Measurements from ENCODE around the gene SLC5A6.
A peak's percentile ranks its signal among the peaks of the same experiment; 100 is the strongest.

SLC5A6 gene

DNA sequence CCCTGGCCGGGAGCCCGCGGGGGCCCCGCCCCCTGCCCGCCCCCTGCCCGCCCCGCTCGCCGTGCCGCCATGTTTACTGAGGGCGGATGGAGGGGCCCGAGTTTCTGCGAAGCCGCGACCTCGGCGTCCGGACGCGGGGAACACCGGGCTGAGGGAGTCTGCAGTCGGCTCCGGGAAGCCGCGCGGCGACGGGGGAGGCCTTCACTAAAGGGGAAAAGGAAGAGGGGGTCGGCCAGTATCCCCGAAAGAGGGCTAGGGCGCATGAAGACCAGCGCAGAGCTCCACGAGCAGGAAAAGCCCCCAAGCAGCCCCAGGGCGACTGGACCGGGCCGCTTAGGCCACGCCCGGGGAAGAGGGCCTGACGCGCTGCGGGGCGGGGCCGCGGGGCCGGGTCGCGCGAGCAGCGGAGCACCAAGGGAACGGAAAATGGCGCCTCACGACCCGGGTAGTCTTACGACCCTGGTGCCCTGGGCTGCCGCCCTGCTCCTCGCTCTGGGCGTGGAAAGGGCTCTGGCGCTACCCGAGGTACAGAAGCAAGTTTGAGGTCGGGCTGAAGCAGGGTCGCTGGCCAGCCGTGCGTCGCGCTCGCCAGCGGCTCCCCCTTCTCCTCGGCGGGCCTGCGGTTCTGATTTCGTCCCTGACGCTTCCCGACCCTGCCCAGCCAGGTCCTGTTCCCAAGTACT, at the start of gene SLC5A6, which contains the start of gene ATRAID:
SLC5A6 (minus strand) TSS at position 326 of the 683 bp plus-strand sequence. CDS start 4,618 bp downstream, outside the sequence.
ATRAID (plus strand) TSS at position 99 of the 683 bp plus-strand sequence; CDS start at position 427, 328 bp downstream.
- DNase-seq, result peak; percentile 80

DNA sequence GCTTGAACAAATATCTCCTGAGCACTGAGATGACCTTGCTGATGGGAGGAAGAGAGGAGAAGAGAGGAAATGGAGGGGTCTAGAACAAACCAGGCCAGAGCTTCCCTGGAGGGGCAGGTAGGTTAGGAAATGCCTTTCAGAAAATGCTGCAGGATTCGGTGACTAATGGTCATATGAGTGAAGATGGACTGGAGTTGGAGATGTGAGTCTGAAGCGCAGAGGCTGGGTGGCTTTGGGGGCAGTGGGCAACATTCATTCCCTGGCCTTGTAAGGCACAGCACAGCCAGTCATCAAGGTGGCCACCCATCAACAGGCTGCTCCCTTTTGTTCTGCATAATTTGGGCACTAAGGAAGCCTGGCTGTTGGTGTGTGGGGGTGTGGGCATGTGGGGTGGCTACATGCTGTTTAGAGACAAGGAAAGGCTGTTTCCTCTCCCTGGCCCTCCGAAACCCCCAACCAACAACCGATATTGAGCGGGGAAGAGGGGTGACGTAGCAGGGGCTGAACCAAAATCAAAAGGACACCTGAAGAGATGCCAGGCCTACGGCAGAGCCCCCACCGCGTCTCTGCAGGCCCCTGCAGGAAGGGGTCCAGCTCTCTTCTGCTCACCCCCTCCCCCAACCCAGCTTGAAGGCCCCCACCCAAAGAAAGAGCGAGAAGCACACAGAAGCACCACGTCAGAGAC, 49.3 kb upstream of the SLC5A6 start:
- no peak for DNase-seq

DNA sequence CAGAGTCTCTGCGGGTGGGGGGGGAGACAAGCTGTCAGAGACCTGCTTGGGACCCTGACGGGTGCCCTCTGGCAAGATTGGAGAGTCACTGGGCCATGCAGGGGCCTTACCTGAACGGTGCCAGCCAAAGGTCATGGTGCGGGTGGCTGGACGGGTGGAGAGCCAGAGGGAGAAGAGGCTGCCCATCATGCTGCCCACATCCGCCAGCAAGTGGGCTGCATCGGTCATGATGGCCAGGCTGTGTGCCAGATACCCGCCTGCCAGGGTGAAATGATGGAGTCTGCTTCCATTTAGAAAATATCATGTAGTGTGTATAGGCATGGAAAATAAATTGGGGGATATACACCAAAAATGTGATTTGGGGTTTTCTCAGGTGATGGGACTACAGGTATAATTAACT, 46.0 kb upstream of the SLC5A6 start:
- DNase-seq, result no peak

DNA sequence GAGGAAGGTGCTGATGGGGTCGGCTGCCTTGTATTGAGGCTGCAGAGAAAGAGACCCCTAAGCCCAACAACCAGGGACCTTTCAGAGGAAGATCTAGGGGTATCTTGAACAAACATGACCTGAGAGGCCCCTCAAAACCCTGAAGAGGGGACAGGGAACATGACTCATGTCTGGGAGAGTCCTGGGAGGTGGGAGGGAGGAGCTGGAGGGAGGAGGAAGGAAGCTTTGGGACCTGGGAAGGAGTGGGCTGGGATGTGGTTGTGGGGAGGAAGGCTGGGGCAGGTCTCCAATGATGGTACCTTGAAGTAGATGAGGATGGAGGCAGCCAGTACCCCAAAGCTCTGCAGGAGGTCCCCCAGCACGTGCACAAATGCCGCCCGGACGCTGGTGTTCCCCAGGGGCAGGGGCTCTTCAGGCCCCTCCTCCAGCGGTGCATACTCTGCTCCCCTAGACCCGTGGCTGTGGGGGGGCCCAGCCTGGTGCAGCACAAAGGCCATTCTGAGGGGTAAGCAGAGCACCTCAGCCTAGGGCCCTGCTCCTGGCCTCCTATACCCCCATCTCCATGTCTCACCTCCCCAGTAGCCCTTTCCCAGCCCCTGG, 44.9 kb upstream of the SLC5A6 start:
- no peak for DNase-seq

DNA sequence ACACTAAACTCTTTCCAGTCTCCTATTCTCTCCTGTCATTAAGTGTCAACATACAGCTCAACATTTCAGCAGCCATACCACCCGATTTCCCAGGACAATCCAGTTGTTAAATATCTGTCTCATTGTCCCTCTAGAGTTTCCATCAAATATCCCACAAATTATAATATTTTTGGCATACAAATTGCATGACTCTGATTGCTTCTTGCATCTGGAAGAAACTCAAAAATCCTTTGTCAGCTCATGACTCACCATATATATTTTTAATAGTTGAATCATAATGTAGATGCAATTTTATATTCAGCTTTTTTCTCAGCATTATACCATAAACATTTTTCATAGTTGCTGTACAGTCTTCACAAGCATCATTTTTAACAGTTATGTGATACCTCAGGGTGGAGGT, 43.6 kb upstream of the SLC5A6 start:
- no peak for DNase-seq

DNA sequence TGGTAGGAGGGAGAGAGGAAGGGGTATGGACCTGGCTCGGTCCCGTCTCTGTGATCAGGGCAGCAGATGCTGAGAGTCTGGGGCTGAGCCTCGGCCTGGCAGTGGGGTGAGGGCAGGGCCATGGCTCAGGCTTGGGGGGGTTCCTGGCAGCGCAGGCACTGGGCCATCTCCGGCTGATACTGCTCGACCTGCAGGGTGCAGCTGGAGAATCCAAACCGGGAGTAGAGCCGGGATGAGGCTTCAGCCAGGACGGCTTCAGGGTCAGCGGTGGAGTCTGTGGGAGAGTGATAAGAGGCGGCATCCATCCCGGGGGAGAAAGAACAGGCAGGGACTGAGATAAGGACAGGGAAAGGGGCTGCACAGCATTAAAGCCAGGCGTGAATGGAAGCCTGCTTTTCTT, 43.1 kb upstream of the SLC5A6 start:
- DNase-seq, result no peak

DNA sequence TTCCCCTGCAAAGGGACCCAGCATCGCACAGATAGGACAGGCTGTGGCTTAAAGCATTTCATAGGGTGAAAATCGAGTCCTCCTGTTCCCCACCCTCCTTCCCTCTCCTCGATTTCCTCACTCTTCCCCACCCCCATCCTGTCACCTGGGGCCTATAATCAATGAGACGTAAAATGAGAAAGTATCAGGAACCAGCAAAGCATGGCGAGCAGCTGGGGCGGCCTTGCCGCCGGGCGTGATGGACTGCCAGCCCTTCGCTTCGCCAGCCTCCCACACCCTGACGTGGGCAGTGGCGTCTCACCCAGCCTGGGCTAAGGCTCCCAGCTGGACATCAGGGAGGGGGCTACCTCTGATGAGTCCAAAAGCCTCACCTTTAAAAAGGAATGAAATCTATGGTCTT, 39.7 kb upstream of the SLC5A6 start:
- DNase-seq, result no peak

DNA sequence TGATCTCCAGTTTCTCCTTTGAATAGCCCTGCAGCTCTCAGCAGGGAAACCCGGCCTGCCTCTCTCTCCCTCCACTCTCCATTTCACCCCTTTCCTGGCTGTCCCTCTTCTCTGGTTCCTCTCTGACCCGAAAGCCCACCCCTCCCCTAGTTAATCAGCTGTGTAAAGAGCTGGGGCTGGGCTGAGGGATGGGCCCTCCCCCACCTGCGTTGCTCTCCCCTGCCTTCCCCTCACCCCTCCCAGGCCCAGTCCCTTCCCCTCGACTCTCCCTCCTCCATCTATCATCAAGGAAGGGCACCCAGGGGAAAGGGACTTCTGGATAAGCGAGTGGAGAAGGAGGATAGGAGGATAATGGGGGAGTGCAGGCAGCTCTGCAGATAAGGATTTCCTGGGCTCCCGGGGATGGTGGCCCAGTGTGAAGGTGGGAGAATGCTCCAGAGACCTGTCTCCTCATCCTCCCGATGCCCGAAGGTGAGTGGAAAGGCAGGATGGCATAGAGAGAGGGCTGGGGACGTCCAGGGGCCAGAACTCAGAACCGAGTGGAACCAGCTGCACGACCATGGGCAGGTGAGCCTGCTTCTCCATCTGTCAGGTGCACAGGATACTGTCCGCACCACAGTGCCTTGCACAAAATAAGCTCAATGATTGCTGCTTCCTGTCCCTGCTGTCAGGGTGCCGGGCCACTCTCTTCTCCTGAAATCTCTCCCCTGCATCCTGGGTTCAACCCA, 38.7 kb upstream of the SLC5A6 start:
- DNase-seq, result no peak

DNA sequence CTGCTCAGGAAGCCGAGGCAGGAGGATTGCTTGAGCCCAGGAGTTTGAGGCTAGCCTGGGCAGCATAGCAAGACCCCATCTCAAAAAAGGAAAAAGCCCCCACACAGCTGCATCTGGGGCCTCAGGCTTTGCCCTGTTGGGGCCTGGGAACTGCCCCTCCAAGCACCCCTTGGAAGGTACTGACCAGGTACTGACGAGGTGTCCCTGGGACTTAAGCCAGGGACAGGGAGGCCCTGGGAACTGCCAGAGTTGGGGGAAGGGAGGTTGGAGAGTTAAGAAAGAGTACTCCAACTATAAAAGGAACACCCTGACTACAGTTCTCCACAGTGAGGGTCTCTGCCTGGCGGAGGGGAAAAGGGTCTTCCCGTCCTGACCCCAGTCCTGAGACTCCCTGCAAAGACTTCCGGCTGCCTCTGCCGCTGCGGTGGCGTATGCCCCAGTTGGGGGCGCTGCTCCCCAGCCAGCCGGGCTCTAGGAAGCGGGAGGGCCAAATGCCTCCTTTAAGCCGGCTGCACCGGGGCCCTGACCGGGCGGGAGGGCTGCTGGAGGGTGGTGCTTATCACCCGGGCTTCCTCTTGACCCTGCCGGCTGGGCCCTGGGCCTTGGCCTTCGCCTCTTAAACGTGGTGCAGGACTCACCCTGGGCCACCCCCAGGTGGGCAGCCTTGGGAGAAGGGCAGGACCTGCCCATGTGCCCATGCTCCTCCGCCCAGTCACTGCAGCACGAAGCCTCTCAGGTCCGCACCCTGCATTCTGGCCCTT, 38.0 kb upstream of the SLC5A6 start:
- DNase-seq, result no peak

DNA sequence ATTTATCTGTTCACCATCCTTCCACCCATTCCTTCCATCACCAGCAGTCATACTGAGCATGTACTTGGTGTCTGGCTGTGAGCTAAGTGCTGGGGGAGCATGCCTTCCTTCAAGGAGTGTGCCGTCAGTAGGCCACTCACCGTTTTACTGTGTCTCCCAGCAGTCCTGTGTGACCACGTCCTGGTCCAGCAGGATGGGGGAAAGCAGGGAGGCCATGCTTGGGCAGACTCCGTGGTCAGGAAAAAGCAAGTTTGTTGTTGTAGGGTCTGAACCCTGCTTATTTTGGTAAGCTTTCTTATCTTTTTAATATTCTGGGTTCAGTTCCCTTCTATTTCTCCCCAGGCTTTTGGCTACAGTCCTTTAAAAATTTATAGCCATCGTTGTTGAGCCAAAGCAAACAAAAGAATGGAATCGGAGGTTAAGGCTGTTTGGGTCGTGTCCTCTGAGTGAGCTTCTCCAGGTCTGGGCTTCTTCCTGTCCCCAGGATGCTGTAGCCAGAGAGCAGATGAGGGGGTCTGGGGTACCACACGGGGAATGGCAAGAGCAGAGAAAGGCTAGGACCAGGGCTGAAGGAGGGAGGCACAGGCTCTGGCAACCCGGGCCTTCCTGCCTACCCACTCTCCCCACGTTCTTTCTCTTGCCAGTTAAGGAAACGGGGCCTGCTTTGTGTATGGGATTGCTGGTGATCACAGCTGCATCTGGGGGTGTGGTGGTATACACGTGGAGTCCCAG, 37.3 kb upstream of the SLC5A6 start:
- no peak for DNase-seq

DNA sequence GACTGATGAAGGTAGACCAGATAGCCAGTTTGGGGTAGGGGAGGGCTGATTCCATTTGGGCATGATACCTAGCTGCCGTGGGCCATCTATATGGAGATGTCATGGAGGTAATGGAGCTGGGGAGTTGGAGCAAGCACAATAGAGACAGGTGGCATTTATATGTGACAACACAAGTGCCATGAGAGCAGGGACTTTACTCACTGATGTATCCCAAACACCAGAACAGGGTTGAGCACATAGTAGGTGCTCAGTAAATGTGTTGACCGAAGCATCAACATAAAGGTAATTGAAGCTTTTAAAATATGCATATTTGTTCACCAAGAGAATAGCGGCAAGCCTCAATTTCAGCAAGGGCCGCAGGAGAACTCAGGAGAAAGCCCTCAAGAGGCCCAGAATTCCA, 35.8 kb upstream of the SLC5A6 start:
- DNase-seq, result no peak

DNA sequence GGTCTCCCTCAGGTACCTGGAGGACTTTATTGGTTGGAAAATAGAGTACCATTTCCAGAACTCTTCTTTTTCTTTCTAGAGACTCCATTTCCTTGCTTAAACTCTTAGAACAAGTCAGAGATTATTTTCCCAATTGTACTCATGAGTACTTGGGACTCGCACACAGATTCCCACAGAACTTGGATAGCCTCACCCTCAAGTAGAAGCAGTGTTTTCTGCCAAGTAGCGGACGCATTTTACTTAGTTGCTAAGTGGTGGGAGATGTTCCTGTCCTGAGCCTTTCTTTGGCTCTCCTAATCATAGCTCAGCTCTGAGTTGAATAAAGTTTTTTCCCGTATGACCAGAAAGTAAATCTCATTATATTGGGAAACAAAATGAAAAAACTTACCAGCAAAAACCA, 33.6 kb upstream of the SLC5A6 start:
- DNase-seq, result no peak

DNA sequence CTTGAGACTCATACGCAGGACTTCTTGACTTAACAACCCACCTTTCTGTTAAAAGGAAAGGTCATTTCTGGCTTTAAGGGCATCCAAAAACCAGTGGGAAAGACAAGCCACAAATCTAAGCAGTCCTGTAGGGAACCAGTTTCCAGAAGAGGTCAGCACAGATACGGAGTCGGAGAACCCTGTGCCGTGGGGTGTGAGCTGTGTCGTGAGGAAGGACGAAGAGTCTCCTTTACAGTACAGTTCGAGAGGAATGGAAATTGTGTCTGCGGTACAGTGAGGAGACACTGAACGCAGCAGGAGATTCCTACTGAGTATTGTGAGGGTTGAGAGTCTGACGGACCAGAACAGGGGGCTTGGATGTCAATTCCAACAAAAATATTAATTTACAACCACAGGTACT, 33.0 kb upstream of the SLC5A6 start:
- DNase-seq, result no peak

DNA sequence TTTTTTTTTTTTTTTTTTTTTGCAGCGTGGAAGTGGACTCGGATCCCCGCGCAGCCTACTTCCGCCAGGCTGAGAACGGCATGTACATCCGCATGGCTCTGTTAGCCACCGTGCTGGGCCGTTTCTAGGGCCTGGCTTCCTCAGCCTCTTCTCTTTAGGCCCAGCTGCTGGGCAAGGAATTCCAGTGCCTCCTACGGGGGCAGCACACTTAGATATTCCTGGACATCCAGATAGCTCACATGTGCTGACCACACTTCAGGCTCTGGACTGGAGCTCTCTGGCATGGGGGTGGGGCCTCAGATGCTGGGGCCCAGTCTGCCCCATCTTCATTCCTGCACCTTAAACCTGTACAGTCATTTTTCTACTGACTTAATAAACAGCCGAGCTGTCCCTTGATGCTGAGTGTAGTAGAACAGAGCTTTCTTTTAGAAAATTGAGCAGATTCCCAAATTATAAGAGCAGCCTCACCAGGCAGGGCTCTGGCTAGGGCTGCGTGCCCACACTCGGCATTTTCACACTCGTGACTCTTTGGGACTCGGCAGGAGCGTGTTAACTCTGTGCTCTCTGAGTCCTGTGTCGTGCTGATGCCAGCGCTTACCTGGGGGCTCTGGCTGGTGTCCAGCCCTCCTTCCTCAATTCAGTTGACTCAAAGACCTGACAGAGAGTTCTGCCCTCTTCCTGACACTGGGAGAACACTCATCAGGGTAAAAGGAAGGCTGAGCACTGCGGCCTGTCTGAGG, 31.5 kb upstream of the SLC5A6 start:
- DNase-seq, result no peak

DNA sequence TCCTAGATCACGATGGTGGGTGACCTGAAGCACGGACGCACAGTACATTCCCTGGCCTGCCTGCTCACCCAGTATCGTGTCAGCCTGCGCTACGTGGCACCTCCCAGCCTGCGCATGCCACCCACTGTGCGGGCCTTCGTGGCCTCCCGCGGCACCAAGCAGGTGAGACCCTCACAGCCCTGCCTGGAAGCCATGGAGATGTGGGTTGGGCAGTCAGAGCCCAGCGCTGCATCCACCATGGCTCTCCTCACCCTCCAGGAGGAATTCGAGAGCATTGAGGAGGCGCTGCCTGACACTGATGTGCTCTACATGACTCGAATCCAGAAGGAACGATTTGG, 30.5 kb upstream of the SLC5A6 start:
- DNase-seq, result no peak

DNA sequence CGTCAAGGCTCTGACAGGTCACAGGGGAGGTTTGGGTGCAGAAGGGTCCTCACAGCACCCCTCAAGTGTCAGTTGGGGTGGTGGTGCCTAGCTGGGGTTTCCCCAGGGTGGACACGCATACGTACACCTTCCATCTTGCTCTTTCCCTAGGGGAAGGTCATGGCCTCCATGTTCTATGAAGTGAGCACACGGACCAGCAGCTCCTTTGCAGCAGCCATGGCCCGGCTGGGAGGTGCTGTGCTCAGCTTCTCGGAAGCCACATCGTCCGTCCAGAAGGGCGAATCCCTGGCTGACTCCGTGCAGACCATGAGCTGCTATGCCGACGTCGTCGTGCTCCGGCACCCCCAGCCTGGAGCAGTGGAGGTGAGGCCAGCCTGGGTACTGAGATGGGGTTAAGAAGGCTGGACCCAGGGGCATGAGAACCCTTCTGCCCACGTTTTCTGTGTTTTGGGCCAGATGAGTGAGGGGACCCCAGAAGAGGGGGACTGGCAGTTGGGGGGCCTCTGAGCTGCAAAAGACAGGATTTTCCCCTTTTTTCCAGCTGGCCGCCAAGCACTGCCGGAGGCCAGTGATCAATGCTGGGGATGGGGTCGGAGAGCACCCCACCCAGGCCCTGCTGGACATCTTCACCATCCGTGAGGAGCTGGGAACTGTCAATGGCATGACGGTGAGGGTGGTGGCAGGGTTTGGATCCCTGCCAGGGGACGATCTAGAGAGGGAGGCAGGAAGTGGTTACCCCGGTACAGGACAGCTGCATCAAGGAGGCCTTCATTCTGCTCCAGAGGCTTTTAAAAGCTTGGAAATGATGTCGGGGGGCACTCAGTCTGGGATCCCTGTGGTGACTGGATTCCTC, 29.9 kb upstream of the SLC5A6 start:
- no peak for DNase-seq

DNA sequence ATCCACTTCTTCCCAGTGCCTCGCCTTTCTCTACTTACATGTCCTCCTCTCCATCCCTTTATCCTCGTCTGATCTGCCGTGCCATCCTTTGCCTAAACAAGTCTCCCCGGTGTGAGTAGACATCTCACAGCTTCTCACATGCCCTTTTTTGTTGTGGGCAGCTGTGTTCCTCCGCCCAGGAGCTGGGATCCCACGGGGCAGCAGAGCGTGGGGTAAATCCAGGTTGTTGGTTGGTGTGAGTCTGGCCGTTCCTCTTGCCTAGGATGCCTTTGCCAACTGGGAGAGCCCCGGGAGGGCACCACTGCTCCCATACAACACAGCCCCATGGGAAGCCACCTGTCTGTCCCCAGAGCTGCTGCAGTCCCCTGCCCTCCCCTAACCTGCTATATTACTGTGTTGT, 28.3 kb upstream of the SLC5A6 start:
- DNase-seq, result no peak

DNA sequence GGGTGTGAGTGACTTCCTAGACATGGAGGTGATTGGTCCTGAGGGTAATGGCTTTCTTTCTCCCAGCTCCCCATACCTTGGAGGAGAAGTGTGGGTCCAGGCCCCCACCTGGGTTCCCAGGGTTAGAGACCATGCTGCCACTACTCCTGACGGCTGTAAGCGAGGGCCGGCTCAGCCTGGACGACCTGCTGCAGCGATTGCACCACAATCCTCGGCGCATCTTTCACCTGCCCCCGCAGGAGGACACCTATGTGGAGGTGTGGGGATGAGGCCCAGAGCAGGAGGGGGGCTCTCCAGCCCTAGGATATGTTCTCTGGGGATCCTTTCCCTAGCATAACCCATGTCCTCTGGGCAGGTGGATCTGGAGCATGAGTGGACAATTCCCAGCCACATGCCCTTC, 26.9 kb upstream of the SLC5A6 start:
- no peak for DNase-seq

DNA sequence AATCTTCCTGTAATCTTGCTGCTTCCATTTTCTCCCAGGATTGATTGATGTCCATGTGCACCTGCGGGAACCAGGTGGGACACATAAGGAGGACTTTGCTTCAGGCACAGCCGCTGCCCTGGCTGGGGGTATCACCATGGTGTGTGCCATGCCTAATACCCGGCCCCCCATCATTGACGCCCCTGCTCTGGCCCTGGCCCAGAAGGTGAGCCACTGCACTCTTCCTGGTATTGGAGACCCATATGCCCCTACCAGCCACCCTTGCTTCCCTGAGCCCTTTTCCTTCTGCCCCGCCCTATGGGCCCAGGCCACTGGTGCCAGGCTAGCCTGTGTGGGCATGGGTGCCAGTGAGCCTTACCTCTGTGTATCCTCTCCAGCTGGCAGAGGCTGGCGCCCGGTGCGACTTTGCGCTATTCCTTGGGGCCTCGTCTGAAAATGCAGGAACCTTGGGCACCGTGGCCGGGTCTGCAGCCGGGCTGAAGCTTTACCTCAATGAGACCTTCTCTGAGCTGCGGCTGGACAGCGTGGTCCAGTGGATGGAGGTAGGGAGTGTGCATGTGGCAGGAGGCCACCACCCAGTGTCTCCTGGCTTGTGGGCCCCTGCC, 25.4 kb upstream of the SLC5A6 start:
- DNase-seq, result no peak

DNA sequence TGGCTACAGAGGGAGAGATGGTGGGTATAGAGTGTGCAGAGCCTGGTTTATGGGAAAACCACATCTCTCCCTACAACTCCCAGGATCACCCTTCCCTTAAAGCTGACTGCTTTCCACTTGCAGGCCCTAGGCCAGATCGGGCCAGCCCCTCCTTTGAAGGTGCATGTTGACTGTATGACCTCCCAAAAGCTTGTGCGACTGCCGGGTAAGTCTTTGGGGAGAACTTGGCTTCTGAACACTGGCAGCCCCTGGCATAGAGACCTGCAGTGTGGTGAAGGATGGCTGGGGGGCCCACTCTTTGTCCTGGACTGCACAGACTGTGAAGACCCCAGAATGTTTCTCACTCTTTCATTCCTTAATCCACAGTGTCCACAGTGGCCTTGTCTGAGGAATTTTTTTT, 24.6 kb upstream of the SLC5A6 start:
- DNase-seq, result no peak
